ENCODE measurements around the gene CCDC88C.
A peak's percentile ranks its signal among the peaks of the same experiment; 100 is the strongest.

Gene CCDC88C

DNA sequence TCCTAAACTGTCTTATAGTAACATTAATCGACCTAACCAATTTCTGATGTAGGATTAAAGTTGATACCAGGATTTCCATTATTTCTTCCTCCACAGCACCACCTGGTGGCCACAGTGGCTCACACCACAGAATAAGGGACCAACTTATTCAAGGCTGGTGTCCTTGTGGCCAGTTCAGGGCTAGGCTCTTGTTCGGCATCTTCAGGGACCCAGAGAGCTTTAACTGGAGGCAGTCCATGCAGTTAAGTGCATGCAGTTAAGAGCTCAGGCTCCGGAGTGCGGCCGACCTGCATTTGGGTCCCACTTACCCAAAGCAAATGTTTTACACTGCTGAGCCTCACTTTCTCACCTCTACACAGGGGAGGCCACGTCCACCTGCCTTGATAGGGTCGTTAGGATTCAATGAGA, 131.1 kb downstream of the CCDC88C start:
- peak; percentile 72 to 85 for DNase-seq
- TF ChIP-seq POLR2A (IDR thresholded peaks at IDR 0.05; ENCODE audit: low read length) (no peak), GATA1 (IDR thresholded peaks at IDR 0.05; ENCODE audit: low read depth, low read length) (no peak)

DNA sequence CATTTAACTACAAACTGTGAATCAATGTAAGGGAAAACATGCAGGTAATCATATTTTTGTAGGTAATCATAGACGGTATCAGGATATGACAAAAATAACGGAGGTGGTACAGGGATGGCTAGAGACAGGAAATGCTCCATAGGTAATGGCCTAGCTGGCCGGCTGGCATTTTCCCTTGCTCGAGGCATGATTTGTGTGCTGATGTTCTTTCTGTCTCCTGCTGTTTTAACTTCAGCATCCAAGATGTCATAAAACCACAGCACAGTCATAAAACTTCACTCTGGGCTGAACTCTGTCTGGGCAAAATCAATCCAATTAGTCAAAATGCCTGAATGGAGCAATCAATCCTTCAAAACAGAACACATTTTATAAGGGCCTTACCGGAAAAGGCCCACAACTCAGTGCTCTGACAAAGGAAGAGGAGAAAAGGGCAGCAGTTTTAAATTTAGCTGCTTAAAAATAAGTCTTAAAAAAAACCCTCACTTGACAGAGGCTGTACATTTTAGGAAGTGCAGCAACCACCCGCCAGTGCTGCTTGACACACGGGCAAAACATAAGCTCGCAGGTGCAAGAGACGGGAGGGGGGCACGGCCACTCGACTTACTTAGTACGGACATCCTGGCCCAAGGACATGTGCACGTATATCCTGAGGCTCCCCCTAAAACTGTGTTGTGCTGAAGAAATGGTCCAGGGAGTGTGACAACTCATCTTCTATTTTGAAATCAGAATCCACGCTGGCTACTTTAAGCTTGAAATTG, 132.7 kb downstream of the CCDC88C start:
- TF ChIP-seq POLR2A (IDR thresholded peaks at IDR 0.05; ENCODE audit: low read length) = no peak
- TF ChIP-seq GATA1 (IDR thresholded peaks at IDR 0.05; ENCODE audit: low read depth, low read length) = no peak

DNA sequence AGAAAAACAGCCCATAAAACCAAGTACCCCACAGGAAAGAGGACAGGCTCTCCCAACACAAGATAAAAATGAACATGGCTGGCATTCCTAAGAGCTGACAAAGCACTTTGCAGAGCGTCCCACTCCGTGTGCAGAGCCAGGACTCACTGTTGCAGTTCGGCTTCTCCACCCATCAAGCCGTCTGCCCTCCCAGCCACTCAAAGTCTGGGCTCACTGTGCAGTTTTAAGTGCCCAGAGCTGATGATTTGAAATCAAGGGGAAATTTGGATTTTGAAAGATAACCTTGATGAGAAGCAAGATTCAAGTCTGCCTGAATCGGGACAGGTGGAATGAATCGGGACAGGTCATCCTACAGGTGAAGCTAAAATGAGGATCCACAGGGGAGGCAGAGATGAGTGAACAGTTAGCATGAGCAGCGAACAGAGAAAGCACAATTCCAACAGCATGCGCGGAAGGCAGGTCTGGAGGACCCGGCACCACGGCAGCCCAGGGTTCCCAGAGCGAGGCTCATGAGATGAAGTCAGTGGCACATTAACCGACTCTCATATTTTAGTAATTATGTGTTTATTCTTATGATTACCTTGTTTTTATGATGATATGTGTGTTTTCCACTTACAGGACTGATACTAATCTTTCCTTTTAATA, 133.4 kb downstream of the CCDC88C start:
- no peak for TF ChIP-seq POLR2A (IDR thresholded peaks at IDR 0.05; ENCODE audit: low read length)
- TF ChIP-seq GATA1 (IDR thresholded peaks at IDR 0.05; ENCODE audit: low read depth, low read length) = no peak
- no peak for DNase-seq

More for the DNA sequence above, 132.7 kb downstream of the CCDC88C start:
- DNase-seq = no peak

DNA sequence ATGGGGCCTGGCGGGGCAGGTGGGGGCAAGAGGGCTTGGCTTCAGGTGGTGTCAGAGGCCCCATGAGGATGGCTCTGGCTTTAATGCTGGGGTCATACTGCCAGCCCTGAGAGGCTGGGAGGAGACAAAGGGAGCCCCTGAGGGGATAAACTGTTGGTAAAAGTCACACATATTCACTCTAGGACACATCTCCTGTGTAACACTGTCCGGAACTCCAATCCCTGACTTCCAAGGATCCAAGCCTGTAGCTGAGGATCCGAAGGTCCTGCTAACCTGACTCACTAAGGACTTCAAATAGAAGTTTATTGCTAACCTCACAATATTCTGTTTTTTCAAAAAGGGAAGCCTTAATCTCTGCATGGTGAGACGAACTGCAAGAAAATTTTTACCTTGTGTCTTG, 134.0 kb downstream of the CCDC88C start:
- no peak for DNase-seq

DNA sequence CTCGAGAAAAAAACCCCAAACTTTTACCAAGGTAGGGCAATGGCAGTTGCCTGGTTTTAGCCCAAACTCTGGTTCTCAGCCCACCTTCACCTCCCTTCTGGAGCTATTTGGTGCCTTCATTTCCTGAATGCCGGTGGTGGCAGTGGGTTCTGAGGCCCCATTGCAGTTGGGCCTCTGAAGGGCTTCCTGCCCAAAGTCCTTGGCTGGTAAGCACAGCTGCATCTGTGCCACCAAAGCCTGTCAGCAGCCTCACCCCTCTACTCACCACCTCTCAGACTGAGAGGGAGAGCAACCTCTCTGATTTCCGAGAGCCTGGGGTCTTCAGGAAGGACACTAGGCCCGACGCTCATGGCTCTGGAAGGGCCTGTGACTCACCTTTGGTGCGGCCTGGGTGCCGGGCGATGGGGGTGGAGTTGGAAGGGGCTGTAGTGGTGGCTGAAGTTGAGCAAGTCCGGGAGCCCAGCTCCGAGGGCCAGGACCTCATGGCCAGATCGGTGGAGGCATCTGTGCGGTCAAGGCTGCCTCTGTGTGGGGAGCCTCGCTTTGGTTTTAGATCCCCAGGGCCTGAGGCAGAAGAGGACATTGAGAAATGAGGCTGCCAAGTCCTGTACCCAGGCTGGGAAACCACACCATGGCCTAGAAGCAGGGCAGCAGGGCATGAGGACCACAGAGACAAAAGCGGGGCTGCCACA, 134.5 kb downstream of the CCDC88C start:
- TF ChIP-seq GATA1 (IDR thresholded peaks at IDR 0.05; ENCODE audit: low read depth, low read length) = no peak
- no peak for TF ChIP-seq POLR2A (IDR thresholded peaks at IDR 0.05; ENCODE audit: low read length)
- DNase-seq = no peak

More for the DNA sequence above, 134.0 kb downstream of the CCDC88C start:
- no peak for TF ChIP-seq POLR2A (IDR thresholded peaks at IDR 0.05; ENCODE audit: low read length)
- TF ChIP-seq GATA1 (IDR thresholded peaks at IDR 0.05; ENCODE audit: low read depth, low read length) = no peak

DNA sequence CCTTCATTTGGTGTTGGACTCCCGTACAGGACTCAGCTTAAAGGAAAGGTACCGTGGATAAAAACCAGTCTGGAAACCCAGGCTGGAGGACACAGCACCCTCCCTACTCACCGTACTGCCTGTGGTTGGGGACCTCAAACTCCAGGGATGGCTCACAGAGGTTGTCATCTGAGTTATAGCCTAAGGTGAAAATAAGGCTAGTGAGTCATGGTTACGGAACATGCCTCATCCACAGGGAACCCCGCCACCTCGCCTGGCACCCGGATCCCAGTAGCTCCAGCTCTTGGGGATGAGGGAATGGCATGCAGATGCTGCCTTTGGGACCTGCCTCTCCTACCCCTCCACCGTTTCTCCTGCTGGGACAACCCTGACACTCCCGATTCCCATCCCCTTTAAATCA, 136.3 kb downstream of the CCDC88C start:
- TF ChIP-seq POLR2A (IDR thresholded peaks at IDR 0.05; ENCODE audit: low read length) (no peak), GATA1 (IDR thresholded peaks at IDR 0.05; ENCODE audit: low read depth, low read length) (no peak)
- no peak for DNase-seq

DNA sequence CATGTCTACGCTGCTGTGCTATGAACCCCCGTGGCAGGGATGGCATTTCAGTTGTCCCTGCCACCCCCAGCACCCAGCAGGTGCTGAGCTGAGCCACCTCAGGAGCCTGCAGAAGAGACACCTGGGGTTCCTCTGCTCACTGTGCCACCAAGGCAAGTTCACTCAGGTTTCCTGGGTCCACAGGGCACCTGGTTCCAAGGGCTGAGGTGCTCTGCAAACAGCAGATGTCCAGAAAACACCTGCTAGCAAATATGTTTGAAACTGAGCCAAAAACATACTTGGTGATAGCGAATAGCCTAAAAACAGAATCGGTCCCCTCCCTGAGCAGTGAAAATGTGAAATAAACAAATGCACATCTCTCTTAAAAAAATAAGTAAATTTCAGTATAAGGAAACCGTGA, 137.5 kb downstream of the CCDC88C start:
- no peak for TF ChIP-seq POLR2A (IDR thresholded peaks at IDR 0.05; ENCODE audit: low read length)
- no peak for TF ChIP-seq GATA1 (IDR thresholded peaks at IDR 0.05; ENCODE audit: low read depth, low read length)
- DNase-seq = no peak

DNA sequence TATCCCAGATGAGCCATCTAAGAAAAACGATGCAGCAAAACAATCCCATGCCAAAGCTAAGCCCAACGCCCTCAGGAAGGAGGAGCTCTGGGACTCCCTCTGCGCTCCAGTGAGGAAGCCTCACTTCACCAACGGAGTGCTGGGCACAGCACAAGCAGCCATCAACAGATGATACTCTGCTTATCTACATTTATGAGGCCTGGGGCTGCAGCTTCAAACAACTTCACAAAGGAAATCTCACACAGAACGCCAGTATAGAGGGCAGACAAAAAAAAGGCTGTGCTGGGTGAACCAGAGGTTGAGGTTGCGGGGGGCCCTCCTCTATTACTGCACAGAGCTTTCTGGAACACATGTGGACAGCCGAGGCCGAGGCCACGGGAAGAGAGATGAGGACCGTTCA, 138.3 kb downstream of the CCDC88C start:
- no peak for TF ChIP-seq GATA1 (IDR thresholded peaks at IDR 0.05; ENCODE audit: low read depth, low read length)
- no peak for DNase-seq

DNA sequence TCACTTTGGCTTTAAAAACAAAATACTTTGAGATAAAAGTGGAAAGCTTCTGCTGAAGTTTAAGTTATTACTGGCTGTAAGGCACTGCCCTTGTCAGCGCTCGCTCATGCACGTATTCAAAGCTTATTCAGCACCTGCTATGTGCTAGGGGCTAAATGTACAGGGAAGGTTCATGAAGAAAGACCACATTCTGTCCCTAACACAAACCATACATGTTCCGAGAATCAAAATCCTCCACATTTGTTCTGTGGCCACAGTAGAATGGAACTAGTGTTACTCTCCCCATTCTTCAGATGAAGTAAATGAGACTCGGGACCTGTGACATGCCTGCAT, 139.3 kb downstream of the CCDC88C start:
- DNase-seq = no peak
- TF ChIP-seq POLR2A (IDR thresholded peaks at IDR 0.05; ENCODE audit: low read length) = no peak
- no peak for TF ChIP-seq GATA1 (IDR thresholded peaks at IDR 0.05; ENCODE audit: low read depth, low read length)

DNA sequence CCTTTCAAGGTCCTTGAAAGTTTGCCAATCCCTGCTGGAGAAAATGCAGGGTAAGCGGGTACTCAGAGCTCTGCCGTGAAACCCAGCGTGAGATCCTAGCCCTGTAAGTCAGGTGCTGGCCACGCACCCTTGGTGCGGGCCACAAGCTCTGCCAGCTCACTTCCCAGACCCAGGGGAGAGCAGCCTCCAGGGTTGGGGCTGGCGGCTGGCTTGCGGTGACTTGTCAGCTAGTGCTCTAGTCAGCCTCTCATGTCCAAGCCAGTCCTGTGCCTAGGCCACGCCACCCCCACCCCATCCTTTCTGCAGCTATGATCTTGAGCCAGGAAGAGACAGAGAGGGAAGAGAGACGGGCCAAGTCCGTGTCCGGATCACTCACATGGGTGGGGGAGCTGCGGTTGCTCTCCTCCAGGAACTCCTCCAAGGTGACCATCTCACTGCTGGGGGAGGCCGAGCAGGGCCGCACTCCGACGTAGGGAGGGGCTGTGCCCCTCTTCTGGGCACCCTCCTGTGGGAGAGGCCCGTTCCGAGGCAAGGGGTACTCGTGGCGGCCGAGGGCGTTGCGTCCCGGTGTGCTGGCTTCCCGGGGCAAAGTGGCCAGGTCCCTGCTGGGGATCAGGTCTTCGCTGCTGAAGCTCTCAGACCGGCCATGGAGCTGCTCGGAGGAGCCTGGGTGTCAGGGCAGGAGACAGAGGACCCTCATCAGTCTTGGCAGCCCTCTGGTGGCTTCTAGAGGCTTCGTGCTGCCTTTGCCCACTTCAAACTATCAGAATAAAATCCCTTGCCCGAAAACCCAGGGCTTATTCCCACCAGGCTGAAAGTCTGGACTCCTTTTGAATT, 139.9 kb downstream of the CCDC88C start:
- TF ChIP-seq POLR2A (IDR thresholded peaks at IDR 0.05; ENCODE audit: low read length) (no peak), GATA1 (IDR thresholded peaks at IDR 0.05; ENCODE audit: low read depth, low read length) (no peak)
- no peak for DNase-seq

DNA sequence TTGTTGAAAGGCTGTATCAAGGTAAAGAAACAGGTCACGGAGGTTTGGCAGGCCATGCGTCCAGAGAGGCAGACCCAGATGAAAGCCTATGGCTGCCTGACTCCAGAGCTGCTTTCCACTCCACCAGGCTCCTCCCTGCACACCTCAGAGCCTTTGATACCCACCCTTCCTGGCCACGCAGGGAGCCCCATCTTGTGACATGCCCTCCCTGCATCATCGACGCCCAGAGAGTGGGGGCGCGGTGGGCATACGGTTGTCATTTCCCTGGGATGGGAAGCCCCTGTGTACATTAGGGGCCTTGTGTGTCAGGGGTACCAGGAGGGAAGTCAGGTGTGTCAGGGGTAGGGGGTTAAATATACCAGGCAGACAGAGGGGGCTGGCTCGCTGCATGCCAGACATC, 142.8 kb downstream of the CCDC88C start:
- DNase-seq = no peak
- no peak for TF ChIP-seq POLR2A (IDR thresholded peaks at IDR 0.05; ENCODE audit: low read length)
- no peak for TF ChIP-seq GATA1 (IDR thresholded peaks at IDR 0.05; ENCODE audit: low read depth, low read length)

DNA sequence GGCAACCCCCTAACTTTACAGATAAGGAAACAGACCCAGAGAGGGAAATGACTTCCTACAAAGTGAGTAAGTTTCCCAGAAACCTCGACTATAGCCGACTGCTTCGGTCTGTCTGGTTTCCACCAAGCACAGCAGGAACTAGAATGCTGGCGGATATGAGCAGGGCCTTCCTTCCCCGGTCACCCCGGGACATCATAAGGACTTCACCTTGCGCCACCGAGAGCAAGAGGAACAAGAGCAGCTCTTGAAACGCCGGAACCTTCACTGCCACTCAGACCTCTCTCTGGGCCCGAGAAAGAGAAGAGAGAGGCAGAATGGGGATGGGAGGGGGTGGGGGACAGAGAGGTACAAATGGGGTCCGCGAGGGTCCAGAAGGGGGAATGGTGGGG, 143.7 kb downstream of the CCDC88C start:
- DNase-seq = no peak
- TF ChIP-seq GATA1 (IDR thresholded peaks at IDR 0.05; ENCODE audit: low read depth, low read length) (no peak), POLR2A (IDR thresholded peaks at IDR 0.05; ENCODE audit: low read length) (no peak)

DNA sequence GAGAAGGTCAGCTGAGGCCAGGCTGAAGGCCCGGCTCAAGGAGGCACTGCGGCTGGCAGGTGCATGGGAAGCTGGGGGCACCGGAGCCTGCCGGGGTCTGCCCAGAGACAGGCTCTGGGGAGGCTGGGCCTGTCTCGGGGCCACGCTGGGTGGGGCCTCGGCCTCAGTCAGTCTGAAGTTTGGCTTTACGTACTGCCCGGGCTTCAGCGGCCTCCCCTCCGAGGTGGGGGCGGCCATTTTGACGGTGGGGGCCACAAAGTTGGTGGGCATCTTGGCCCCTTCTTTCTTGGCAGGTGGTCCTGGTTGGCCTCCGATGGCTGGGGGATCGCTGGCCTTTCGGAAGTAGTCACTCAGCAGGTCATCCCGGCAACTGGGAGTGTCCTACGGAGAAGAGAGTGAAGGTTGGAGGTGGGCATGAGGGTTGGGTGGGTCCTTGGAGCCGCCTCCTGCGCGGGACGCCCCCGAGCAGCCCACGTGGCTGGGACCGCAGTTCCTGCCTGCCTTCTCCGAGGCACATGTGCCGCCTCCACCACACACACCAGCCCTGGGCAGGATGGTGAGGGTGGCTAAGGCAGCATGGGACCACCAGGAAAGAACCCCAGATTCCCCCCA, 144.2 kb downstream of the CCDC88C start:
- TF ChIP-seq POLR2A (IDR thresholded peaks at IDR 0.05; ENCODE audit: low read length) (no peak), GATA1 (IDR thresholded peaks at IDR 0.05; ENCODE audit: low read depth, low read length) (no peak)
- no peak for DNase-seq
